ENCODE data around the gene RHOBTB1.

RHOBTB1 gene

DNA sequence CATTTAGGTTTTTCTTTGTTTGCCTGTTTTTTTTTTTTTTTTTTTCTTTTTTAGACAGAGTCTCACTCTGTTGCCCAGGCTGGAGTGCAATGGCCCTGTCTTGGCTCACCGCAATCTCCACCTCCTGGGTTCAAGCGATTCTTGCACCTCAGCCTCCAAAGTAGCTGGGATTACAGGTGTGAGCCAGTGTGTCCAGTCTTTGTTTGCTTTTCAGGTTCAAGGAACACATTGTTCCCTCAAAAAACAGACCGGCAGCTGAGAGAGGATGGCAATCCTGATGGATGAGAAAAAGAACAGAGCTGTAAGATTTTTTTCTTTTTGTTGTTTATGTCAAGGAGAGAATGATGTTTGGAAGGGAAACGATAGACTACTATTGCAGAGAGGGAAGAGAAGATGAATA, 23.3 kb upstream of the RHOBTB1 start:
- TF ChIP-seq TCF12 (IDR thresholded peaks at IDR 0.05; ENCODE audit: low read depth) (no peak), NFIC (IDR thresholded peaks at IDR 0.05) (no peak), RAD21 (IDR thresholded peaks at IDR 0.05; ENCODE audit: low read depth) (no peak), CEBPB (IDR thresholded peaks at IDR 0.05) (no peak), CREB1 (IDR thresholded peaks at IDR 0.05; ENCODE audit: low read depth) (no peak), USF1 (IDR thresholded peaks at IDR 0.05) (no peak), TAF1 (IDR thresholded peaks at IDR 0.05; ENCODE audit: low read depth) (no peak), YY1 (IDR thresholded peaks at IDR 0.05; ENCODE audit: low read depth) (no peak), EP300 (IDR thresholded peaks at IDR 0.05; ENCODE audit: borderline replicate concordance) (no peak), TEAD4 (IDR thresholded peaks at IDR 0.05) (no peak), MAX (IDR thresholded peaks at IDR 0.05) (no peak), ZBTB7A (IDR thresholded peaks at IDR 0.05; ENCODE audit: low read depth) (no peak)

- TF ChIP-seq CREB1 (IDR thresholded peaks at IDR 0.05; ENCODE audit: low read depth) (no peak), RAD21 (IDR thresholded peaks at IDR 0.05; ENCODE audit: low read depth) (no peak), NFIC (IDR thresholded peaks at IDR 0.05) (no peak), MAX (IDR thresholded peaks at IDR 0.05) (no peak), YY1 (IDR thresholded peaks at IDR 0.05; ENCODE audit: low read depth) (no peak)
Observed at GRCh38 chr10:60965696-60966095, 21.7 kb upstream of the RHOBTB1 start.

DNA sequence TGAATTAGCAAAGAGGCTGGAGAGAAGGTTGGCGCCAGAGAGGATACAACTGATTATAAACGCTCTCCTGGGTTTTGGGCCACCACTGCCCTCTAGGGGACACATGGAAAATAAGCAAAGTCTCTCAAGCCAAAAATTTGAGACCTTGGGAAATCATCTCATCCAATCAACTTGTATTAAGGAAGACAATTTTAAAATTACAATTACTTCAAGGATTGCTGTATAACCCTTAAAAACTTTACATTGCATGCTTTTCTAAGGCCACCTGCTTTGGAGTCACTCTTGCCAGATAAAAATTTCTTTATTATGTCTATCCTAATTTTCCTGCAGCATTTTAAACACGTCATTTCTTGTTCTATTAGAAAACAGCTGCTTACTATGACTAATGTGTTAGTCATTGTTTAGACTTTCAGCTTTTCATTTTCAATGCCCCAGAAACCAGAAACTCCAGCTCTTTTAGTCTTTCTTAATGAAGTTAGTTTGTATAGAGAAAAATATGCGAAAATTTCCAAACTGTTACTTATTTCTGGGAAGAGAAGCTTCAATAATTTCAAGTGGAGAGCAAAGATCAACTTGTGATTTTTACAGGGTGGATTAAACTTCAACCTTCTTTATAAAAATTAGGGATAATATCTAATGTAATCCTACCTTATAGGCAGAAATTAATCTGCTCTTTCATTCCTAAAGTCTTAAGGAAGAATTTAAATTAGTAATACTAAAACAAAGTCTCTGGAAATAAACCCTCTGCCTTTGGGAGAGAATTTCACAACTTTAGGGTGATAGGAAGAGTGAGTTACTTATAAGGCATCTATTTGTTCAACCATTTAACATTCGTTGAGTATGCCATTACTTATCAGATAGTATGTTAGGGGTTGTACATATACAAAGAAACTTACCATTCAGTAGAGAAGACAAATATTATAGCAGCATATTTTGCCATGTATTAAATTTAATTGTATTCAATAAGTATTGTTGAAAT, 20.6 kb upstream of the RHOBTB1 start:
- TF ChIP-seq CEBPB (IDR thresholded peaks at IDR 0.05): no peak
- TF ChIP-seq NFIC (IDR thresholded peaks at IDR 0.05): no peak; the same call in 1 of the 2 replicates
- peak; percentile 86 for TF ChIP-seq RAD21 (IDR thresholded peaks at IDR 0.05; ENCODE audit: low read depth)

DNA sequence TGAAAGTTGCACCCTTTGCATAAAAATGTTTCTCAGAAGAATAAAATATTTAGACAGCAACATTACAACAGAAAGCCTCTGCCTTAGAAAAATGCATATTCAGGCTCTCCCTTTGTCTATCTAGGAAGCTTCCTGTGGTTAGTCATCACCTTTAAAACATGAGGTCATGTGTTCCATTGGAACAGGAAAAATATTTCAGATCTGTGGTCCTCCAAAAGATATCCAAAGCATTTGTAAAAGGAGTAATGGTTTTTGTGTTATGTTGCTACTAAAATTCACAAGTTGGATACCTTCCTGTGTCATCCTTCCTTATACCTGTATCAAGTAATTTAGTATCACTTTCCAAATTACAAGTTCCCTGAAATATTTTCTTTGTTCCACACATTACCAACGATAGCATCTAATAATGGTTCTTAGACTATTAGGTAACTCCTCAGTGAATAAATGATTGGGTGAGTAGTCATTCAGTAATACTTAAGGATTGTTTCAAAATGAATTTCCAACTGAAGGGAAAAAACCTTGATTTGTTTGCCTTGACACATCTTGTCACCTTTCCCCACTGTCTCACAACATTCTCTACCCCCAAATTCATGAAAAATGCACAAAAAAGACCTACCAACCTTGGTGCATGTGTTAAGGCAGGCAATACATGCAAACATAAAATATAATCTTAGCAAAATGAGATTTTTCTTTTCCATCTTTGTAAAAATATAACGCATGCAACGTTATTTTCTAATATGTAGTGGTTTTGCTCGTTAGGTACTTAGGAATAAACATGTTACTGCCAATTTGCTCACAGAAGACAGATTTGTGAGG, 19.7 kb upstream of the RHOBTB1 start:
- TF ChIP-seq RAD21 (IDR thresholded peaks at IDR 0.05; ENCODE audit: low read depth) (no peak), TEAD4 (IDR thresholded peaks at IDR 0.05) (no peak), MAX (IDR thresholded peaks at IDR 0.05) (no peak), FOXM1 (IDR thresholded peaks at IDR 0.05; ENCODE audit: borderline replicate concordance, low read depth) (no peak), NFIC (IDR thresholded peaks at IDR 0.05) (no peak), TCF12 (IDR thresholded peaks at IDR 0.05; ENCODE audit: low read depth) (no peak), ZBTB7A (IDR thresholded peaks at IDR 0.05; ENCODE audit: low read depth) (no peak), EGR1 (IDR thresholded peaks at IDR 0.05) (no peak)

- TF ChIP-seq TAF1 (IDR thresholded peaks at IDR 0.05; ENCODE audit: low read depth) (no peak), REST (IDR thresholded peaks at IDR 0.05; ENCODE audit: low read depth) (no peak), TCF12 (IDR thresholded peaks at IDR 0.05; ENCODE audit: low read depth) (no peak), CEBPB (IDR thresholded peaks at IDR 0.05) (no peak), NFIC (IDR thresholded peaks at IDR 0.05) (no peak), MAX (IDR thresholded peaks at IDR 0.05) (no peak), EP300 (IDR thresholded peaks at IDR 0.05; ENCODE audit: borderline replicate concordance) (no peak), ZBTB7A (IDR thresholded peaks at IDR 0.05; ENCODE audit: low read depth) (no peak), EGR1 (IDR thresholded peaks at IDR 0.05) (no peak), CREB1 (IDR thresholded peaks at IDR 0.05; ENCODE audit: low read depth) (no peak), TEAD4 (IDR thresholded peaks at IDR 0.05) (no peak), USF1 (IDR thresholded peaks at IDR 0.05) (no peak), FOXM1 (IDR thresholded peaks at IDR 0.05; ENCODE audit: borderline replicate concordance, low read depth) (no peak), YY1 (IDR thresholded peaks at IDR 0.05; ENCODE audit: low read depth) (no peak), RAD21 (IDR thresholded peaks at IDR 0.05; ENCODE audit: low read depth) (no peak)
Observed at GRCh38 chr10:60962946-60963345, 19.0 kb upstream of the RHOBTB1 start.

GRCh38 chr10:60960913-60961312, 16.9 kb upstream of the RHOBTB1 start:
- no peak for TF ChIP-seq TAF1 (IDR thresholded peaks at IDR 0.05; ENCODE audit: low read depth)

DNA sequence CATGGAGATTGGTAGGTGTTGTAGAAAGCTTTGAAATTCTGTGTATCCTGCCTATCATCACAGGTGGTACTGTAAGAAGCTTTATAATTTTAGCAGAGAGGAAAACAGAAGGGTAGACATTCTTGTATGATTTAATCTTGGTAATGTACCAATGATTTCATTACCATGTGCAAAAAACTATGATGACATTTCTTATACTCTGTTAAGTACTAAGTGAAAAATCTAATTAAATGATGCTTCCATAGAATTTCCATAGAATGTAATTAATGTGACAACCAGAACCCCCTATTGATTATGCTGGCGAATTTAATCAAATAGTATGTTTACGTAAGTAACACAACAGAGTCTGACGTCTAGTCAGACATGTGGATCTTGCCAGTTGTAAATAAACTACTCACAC, 16.0 kb upstream of the RHOBTB1 start:
- no peak for TF ChIP-seq RAD21 (IDR thresholded peaks at IDR 0.05; ENCODE audit: low read depth)
- TF ChIP-seq REST (IDR thresholded peaks at IDR 0.05; ENCODE audit: low read depth): no peak
- no peak for TF ChIP-seq NFIC (IDR thresholded peaks at IDR 0.05)
- no peak for TF ChIP-seq EGR1 (IDR thresholded peaks at IDR 0.05)
- TF ChIP-seq FOXM1 (IDR thresholded peaks at IDR 0.05; ENCODE audit: borderline replicate concordance, low read depth): no peak
- no peak for TF ChIP-seq USF1 (IDR thresholded peaks at IDR 0.05)
- no peak for TF ChIP-seq TEAD4 (IDR thresholded peaks at IDR 0.05)
- no peak for TF ChIP-seq CREB1 (IDR thresholded peaks at IDR 0.05; ENCODE audit: low read depth)
- TF ChIP-seq MAX (IDR thresholded peaks at IDR 0.05): no peak
- no peak for TF ChIP-seq TCF12 (IDR thresholded peaks at IDR 0.05; ENCODE audit: low read depth)
- TF ChIP-seq YY1 (IDR thresholded peaks at IDR 0.05; ENCODE audit: low read depth): no peak
- no peak for TF ChIP-seq ZBTB7A (IDR thresholded peaks at IDR 0.05; ENCODE audit: low read depth)
- no peak for TF ChIP-seq CEBPB (IDR thresholded peaks at IDR 0.05)
- TF ChIP-seq TAF1 (IDR thresholded peaks at IDR 0.05; ENCODE audit: low read depth): no peak
- TF ChIP-seq EP300 (IDR thresholded peaks at IDR 0.05; ENCODE audit: borderline replicate concordance): no peak

Data from Ishikawa (cell line).